Neuronal stem cell (in vitro differentiated cells): ENCODE results near the gene SND1.

Source experiments
- DNase-seq: peaks from one replicate; pipeline ENCODE4 v3.0.0-alpha.2; 2013; ENCODE audit warnings: low spot score
- H2AFZ ChIP-seq: one replicate; pipeline ENCODE4 v1.6.1; 2013; ENCODE audit warnings: mild to moderate bottlenecking, low read length, inconsistent platforms
- H2AK5ac ChIP-seq: 2 replicates; pipeline ENCODE4 v1.6.1; 2013; ENCODE audit warnings: low read depth, mild to moderate bottlenecking, inconsistent platforms, low read length, moderate library complexity, mixed read lengths
- H2BK120ac ChIP-seq: 2 replicates; pipeline ENCODE4 v1.6.1; 2013; ENCODE audit warnings: low read depth, mild to moderate bottlenecking, inconsistent platforms, low read length, moderate library complexity, mixed read lengths
- H2BK12ac ChIP-seq: one replicate; pipeline ENCODE4 v1.6.1; 2013; ENCODE audit warnings: low read length, inconsistent platforms
- H2BK15ac ChIP-seq: 2 replicates; pipeline ENCODE4 v1.6.1; 2013; ENCODE audit warnings: mild to moderate bottlenecking, low read length, inconsistent platforms, mixed read lengths
- H2BK5ac ChIP-seq: one replicate; pipeline ENCODE4 v1.6.1; 2013; ENCODE audit warnings: inconsistent platforms, mild to moderate bottlenecking, low read length, moderate library complexity
- H3K14ac ChIP-seq: one replicate; pipeline ENCODE4 v1.6.1; 2013; ENCODE audit warnings: low read length, inconsistent platforms
- H3K18ac ChIP-seq: 2 replicates; pipeline ENCODE4 v1.6.1; 2013; ENCODE audit warnings: low read length, inconsistent platforms
- H3K23ac ChIP-seq: 2 replicates; pipeline ENCODE4 v1.6.1; 2013; ENCODE audit warnings: low read depth, mild to moderate bottlenecking, mixed read lengths, low read length, inconsistent platforms; ENCODE audit not compliant: poor library complexity
- H3K27ac ChIP-seq: replicated peaks from 3 replicates; pipeline ENCODE4 v1.5.1; 2013; ENCODE audit warnings: low read length, inconsistent platforms
- H3K27me3 ChIP-seq, 3 experiments: 2 replicates each; pipeline ENCODE4 v1.6.1; 2013; ENCODE audit warnings: low read length in 3 of 3, mild to moderate bottlenecking in 2 of 3, inconsistent platforms in 1 of 3, low read depth in 1 of 3, mixed read lengths in 1 of 3, moderate library complexity in 1 of 3; ENCODE audit not compliant: control insufficient read depth in 3 of 3, insufficient read depth in 3 of 3
- H3K36me3 ChIP-seq, 2 donors: replicated peaks in 1 of 2; 2 replicates each; pipeline ENCODE4 v1.6.1; 2013; ENCODE audit warnings: low read length in 2 of 2; ENCODE audit not compliant: control insufficient read depth in 2 of 2, insufficient read depth in 2 of 2
- H3K4ac ChIP-seq: 2 replicates; pipeline ENCODE4 v1.6.1; 2013; ENCODE audit warnings: inconsistent platforms, mild to moderate bottlenecking, low read length, moderate library complexity
- H3K4me1 ChIP-seq, 2 donors: 1 replicate in 1 of 2; 2 replicates in 1 of 2; pipeline ENCODE4 v1.6.1; 2013; ENCODE audit warnings: low read length in 2 of 2, low read depth in 1 of 2; ENCODE audit not compliant: control insufficient read depth in 2 of 2, insufficient read depth in 1 of 2
- H3K4me2 ChIP-seq: one replicate; pipeline ENCODE4 v1.6.1; 2013; ENCODE audit warnings: mild to moderate bottlenecking, low read length, inconsistent platforms; ENCODE audit not compliant: insufficient read depth, poor library complexity, severe bottlenecking
- H3K4me3 ChIP-seq, 2 donors: 2 replicates each; pipeline ENCODE4 v1.5.1; 2013; ENCODE audit warnings: low read length in 2 of 2, mild to moderate bottlenecking in 2 of 2, inconsistent platforms in 1 of 2, moderate library complexity in 1 of 2
- H3K79me1 ChIP-seq: one replicate; pipeline ENCODE4 v1.6.1; 2013; ENCODE audit warnings: low read depth, mild to moderate bottlenecking, inconsistent platforms, low read length, moderate library complexity
- H3K9ac ChIP-seq: one replicate; pipeline ENCODE4 v1.6.1; 2013; ENCODE audit warnings: mild to moderate bottlenecking, low read depth, low read length, inconsistent platforms; ENCODE audit not compliant: poor library complexity
- H3K9me3 ChIP-seq, 2 donors: replicated peaks in 1 of 2; 2 replicates each; pipeline versions ENCODE3 to v1.6.1; 2013; ENCODE audit warnings: low read length in 2 of 2, mild to moderate bottlenecking in 2 of 2, inconsistent platforms in 1 of 2, low read depth in 1 of 2, mixed read lengths in 1 of 2, moderate library complexity in 1 of 2; ENCODE audit not compliant: control insufficient read depth in 2 of 2, insufficient read depth in 1 of 2
- H4K8ac ChIP-seq: one replicate; pipeline ENCODE4 v1.6.1; 2013; ENCODE audit warnings: low read depth, mild to moderate bottlenecking, inconsistent platforms, low read length, moderate library complexity
- H4K91ac ChIP-seq: one replicate; pipeline ENCODE4 v1.6.1; 2013; ENCODE audit warnings: low read length, low read depth, mild to moderate bottlenecking, inconsistent platforms; ENCODE audit not compliant: poor library complexity
- WGBS, 2 donors: extraction: QIAGEN DNeasy Blood & Tissue Kit; methylation state at CpG; one replicate each; pipeline ENCODE4 v1.1.7; 2013; ENCODE audit warnings: missing lambda C conversion rate in 2 of 2, mixed read lengths in 1 of 2; ENCODE audit not compliant: insufficient read length in 2 of 2, insufficient replicate concordance in 1 of 2; ENCODE audit errors: extremely low coverage in 2 of 2; 5-methylcytosine and 5-hydroxymethylcytosine counted together

SND1 gene

DNA sequence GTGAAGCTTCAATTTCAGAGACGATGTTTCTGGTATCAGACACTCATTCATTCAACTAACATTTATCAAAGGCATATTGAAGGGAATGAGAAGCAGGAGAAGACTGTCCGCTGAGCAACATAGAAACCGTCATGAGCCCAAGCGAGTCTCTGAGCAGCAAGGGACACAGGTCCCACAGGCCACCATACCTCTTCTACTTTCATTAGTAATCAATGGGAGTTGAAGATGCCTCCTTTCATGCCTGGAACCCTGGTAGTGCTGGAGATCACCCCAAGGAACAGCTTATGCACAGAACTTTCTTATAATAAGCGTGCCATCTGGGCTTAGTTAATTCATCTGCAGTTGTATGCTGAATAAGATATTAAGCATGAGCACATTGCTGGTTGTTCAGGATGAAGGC lies 35.3 kb upstream of the SND1 start:
- Histone ChIP-seq H2AFZ (no peak overlapping the region), H2BK12ac (no peak overlapping the region), H3K9ac (no peak overlapping the region), H3K4ac (no peak overlapping the region), H4K8ac (no peak overlapping the region), H3K14ac (no peak overlapping the region), H3K18ac (no peak overlapping the region), H2BK15ac (no peak overlapping the region), H3K27me3 (peaks cover 2 to 67% (median 21%) of the 10 kb centered on the region in 3 experiments), H2BK120ac (no peak overlapping the region), H3K4me3 (no peak overlapping the region), H3K36me3 (no peaks in the 10 kb centered on the region), H3K9me3 (no peaks in the 10 kb centered on the region), H3K4me2 (no peak overlapping the region), H2AK5ac (no peak overlapping the region), H3K27ac (no peak overlapping the region), H3K23ac (no peak overlapping the region), H3K79me1 (no peaks in the 10 kb centered on the region), H2BK5ac (no peak overlapping the region), H4K91ac (no peak overlapping the region), H3K4me1 (peaks cover 0 to 2% of the 10 kb centered on the region in 2 donors)
- no CpG with 5 or more reads among the region's 5 CpGs for WGBS, 2 donors
- no peak for DNase-seq

DNA sequence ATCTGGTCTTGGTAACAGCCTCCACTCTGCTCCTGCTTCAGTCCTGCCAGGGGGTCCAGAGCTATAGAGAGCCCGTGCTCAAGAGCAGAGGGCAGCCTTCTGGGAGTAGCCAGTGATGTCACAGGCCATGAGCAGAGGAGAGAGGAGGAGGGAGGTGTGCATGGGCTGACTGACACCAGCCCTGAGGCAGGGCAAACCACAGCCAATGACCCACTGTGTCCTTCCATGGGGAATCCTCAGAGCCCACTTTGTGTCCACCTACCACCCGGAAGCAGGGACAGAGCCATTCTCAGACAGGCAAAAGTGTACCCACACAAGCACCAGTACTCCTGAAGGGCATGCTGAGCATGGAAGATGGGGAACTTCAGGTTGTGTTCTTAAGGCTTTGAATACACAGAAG lies 34.0 kb upstream of the SND1 start, which contains the start of gene PAX4:
TSS of gene PAX4 (minus strand) at position 101 of the 400 bp plus-strand sequence. CDS start 2,214 bp downstream, outside the sequence.
- Histone ChIP-seq H3K36me3 (no peaks in the 10 kb centered on the region), H3K27me3 (peaks cover 2 to 78% (median 21%) of the 10 kb centered on the region in 3 experiments), H3K18ac (peak within 1 kb of the TSS; percentile 61), H3K27ac (no peak within 1 kb of the TSS), H3K14ac (peak within 1 kb of the TSS; percentile 9), H2AFZ (no peak within 1 kb of the TSS), H2BK120ac (no peak within 1 kb of the TSS), H4K8ac (no peak within 1 kb of the TSS), H3K9me3 (no peaks in the 10 kb centered on the region), H2BK12ac (no peak within 1 kb of the TSS), H3K4me2 (no peak within 1 kb of the TSS), H2BK15ac (peak within 1 kb of the TSS; percentile 9), H3K4ac (no peak within 1 kb of the TSS), H3K9ac (no peak within 1 kb of the TSS), H2BK5ac (no peak within 1 kb of the TSS), H3K79me1 (no peaks in the 10 kb centered on the region), H3K4me3 (no peak within 1 kb of the TSS), H3K23ac (no peak within 1 kb of the TSS), H4K91ac (no peak within 1 kb of the TSS), H3K4me1 (peaks cover 0 to 2% of the 10 kb centered on the region in 2 donors), H2AK5ac (no peak within 1 kb of the TSS)
- WGBS, 2 donors: no CpG with 5 or more reads among the region's 2 CpGs
- no peak for DNase-seq

GRCh38 chr7:127618775-127619174 lies 33.2 kb upstream of the SND1 start:
- no peak for DNase-seq
- Histone ChIP-seq H2BK5ac (no peak overlapping the region), H3K4me2 (no peak overlapping the region), H3K9me3 (no peaks in the 10 kb centered on the region), H3K9ac (no peak overlapping the region), H3K4ac (no peak overlapping the region), H4K91ac (no peak overlapping the region), H3K4me1 (peaks cover 0 to 2% of the 10 kb centered on the region in 2 donors), H2AFZ (no peak overlapping the region), H3K27ac (no peak overlapping the region), H3K79me1 (no peaks in the 10 kb centered on the region), H2AK5ac (no peak overlapping the region), H3K23ac (no peak overlapping the region), H4K8ac (no peak overlapping the region), H2BK15ac (no peak overlapping the region), H3K14ac (no peak overlapping the region), H3K36me3 (no peaks in the 10 kb centered on the region), H2BK12ac (no peak overlapping the region), H3K18ac (no peak overlapping the region), H2BK120ac (no peak overlapping the region), H3K4me3 (no peak overlapping the region), H3K27me3 (peaks cover 2 to 78% (median 21%) of the 10 kb centered on the region in 3 experiments)
- WGBS, 2 donors: no CpG with 5 or more reads among the region's 1 CpG

GRCh38 chr7:127619681-127620405 lies 32.2 kb upstream of the SND1 start:
- Histone ChIP-seq H2BK15ac (no peak overlapping the region), H3K4me3 (peak overlapping the region in 1 of 2 donors; percentile 74), H2BK12ac (no peak overlapping the region), H3K14ac (no peak overlapping the region), H3K4me1 (peaks cover 0 to 2% of the 10 kb centered on the region in 2 donors), H3K9ac (no peak overlapping the region), H3K36me3 (no peaks in the 10 kb centered on the region), H4K91ac (no peak overlapping the region), H3K18ac (no peak overlapping the region), H2BK5ac (no peak overlapping the region), H3K23ac (peak overlapping the region; percentile 69), H3K27ac (no peak overlapping the region), H3K9me3 (no peaks in the 10 kb centered on the region), H2BK120ac (no peak overlapping the region), H3K79me1 (no peaks in the 10 kb centered on the region), H2AFZ (peak overlapping the region; percentile 6), H4K8ac (no peak overlapping the region), H3K4ac (no peak overlapping the region), H3K27me3 (peaks cover 2 to 78% (median 21%) of the 10 kb centered on the region in 3 experiments), H3K4me2 (peak overlapping the region; percentile 75), H2AK5ac (peak overlapping the region; percentile 19)
- WGBS, 2 donors: no CpG with 5 or more reads among the region's 27 CpGs
- no peak for DNase-seq
